WI38 (cell line): ENCODE measurements around the gene DNM2.
A peak's percentile ranks its signal among the peaks of the same experiment; 100 is the strongest.
"Not testable (repeated sequence)": the region's sequence is repeated elsewhere in the genome, so short reads cannot be mapped to it uniquely, and the experiment has no call there.

Experiments
- H3K4me3 ChIP-seq: 2 replicates; pipeline ENCODE4 v1.5.1; 2011; ENCODE audit warnings: low read depth, mild to moderate bottlenecking, control low read depth, low read length
- TF ChIP-seq, protein P1 (sequence below): IDR thresholded peaks from 2 replicates; pipeline ENCODE4 v1.5.1; 2012; ENCODE audit warnings: low read depth, mild to moderate bottlenecking, control low read depth, low read length

Gene DNM2

DNA sequence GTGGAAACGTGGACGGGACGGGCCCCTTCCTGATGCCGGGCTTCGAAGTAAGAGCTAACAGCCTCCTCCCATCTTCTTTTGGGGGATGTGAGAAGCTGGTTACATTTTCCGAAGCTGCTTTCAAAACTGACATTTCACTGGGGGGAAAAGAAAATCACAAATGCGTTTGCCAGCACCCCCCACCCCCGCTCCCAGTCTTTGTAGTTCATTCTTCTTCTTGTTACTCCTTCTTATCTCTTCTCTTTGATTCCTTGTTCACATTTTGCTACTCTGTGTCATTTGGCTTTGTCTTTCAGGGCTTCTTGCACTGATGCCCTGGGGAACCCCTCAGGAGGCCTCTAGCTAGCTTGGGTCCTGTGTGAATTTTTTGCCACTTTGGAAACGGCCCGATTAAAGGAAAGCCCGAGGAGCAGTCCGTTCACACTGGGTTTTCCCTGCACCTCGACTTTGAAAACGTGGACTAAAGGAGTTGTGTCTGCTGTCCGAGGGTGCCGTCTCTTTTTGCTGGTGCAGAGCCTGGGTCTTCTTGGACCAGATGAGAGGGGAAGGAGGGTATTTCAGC, 154.7 kb downstream of the DNM2 start:
- TF ChIP-seq, protein P1, sequence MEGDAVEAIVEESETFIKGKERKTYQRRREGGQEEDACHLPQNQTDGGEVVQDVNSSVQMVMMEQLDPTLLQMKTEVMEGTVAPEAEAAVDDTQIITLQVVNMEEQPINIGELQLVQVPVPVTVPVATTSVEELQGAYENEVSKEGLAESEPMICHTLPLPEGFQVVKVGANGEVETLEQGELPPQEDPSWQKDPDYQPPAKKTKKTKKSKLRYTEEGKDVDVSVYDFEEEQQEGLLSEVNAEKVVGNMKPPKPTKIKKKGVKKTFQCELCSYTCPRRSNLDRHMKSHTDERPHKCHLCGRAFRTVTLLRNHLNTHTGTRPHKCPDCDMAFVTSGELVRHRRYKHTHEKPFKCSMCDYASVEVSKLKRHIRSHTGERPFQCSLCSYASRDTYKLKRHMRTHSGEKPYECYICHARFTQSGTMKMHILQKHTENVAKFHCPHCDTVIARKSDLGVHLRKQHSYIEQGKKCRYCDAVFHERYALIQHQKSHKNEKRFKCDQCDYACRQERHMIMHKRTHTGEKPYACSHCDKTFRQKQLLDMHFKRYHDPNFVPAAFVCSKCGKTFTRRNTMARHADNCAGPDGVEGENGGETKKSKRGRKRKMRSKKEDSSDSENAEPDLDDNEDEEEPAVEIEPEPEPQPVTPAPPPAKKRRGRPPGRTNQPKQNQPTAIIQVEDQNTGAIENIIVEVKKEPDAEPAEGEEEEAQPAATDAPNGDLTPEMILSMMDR, result no peak
- peak overlapping the region; percentile 77 for H3K4me3 ChIP-seq

DNA sequence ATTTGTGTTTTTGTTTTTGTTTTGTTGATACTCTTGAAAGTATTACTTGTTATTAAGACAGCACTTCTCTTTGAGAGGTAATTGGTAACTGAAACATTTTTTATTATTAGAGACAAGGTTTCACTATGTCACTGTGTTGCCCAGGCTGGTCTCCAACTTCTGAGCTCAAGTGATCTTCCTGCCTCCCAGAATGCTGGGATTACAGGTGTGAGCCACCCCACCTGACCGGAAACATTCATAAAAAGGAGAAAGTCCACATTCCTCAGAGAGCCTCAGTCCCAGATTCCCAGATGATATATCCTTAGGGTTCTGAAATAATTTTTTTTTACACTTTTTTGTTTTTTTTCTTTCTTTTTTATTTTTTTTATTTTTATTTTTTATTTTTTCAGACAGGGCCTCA, 156.1 kb downstream of the DNM2 start:
- H3K4me3 ChIP-seq, result no peak overlapping the region
- TF ChIP-seq, protein P1, result no peak

DNA sequence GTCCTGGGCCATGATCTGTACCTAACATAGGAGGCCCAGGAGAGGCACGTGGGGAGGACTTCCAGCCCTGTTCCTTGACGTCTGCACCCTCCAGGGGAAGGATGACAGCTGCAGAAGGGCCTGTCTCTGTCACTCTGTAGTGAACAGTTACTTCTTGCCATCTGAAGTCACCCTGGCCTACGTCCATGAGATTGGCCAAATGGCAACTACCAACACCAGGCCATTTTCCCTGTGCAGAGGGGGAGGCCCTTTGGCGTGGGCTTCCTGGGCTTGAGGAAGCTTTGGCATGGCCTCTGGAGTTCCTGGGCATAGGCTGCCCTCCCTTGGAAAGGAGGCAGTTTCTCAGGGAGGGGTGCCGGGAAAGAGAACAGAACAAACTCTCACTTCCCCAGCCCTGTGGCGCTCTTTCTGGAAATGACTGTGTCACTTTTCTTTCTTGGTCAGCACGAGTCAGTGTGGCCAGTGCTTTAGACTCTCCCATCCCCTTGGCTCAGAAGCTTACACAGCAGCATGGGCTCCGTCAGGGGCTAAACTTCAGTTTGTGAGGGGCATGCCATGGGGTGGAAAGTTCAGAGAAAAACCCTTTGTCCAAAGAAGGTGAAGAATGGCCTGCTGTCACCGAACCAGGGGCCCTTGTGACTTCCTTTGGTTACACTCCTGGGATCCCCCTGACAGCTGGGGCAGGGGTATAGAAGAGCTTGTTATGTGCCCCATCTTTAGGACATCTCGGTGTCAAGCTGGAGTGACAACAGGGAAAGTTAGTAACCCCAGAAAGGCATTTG, 158.8 kb downstream of the DNM2 start:
- TF ChIP-seq, protein P1, result no peak
- H3K4me3 ChIP-seq, result no peak overlapping the region

DNA sequence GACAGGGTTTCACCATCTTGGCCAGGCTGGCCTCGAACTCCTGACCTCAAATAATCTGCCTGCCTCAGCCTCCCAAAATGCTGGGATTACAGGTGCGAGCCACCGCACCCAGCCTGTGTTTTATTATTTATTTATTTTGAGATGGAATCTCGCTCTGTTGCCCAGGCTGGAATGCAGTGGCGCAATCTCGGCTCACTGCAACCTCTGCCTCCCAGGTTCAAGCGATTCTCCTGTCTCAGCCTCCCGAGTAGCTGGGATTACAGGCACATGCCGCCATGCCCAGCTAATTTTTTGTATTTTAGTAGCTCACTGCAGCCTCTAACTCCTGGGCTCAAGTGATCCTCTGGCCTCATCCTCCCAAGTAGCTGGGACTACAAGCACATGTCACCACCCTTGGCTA, 159.7 kb downstream of the DNM2 start:
- H3K4me3 ChIP-seq, result not testable (repeated sequence)

DNA sequence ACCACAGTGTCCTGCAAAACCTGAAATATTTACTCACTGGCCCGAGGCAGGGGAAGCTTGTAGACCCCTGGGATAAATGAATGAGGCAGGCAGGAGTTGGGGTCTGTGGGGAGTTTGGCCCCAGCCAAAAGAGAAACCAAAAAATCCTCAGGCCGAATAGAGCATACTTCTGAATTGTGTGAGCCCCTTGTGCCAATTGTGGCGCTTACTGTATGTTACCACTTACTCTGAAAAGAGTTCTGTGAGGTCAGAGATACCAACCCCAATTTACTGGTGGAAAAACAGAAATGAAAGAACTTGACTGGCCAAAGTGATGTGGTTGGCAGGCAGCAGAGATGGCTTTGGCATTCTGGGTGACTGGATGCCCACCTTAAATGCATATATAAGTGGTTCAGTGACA, 160.4 kb downstream of the DNM2 start:
- H3K4me3 ChIP-seq, result no peak overlapping the region
- TF ChIP-seq, protein P1, result no peak
